NT2/D1 (cell line): ENCODE measurements around the gene ZNF497.
A peak's percentile ranks its signal among the peaks of the same experiment; 100 is the strongest.

ENCODE experiments used
- DNase-seq: peaks from one replicate; pipeline ENCODE4 v3.0.0-alpha.2; 2011; ENCODE audit warnings: low read depth, low spot score
- H3K27me3 ChIP-seq: 2 replicates; pipeline ENCODE4 v1.6.0; 2011; ENCODE audit warnings: mild to moderate bottlenecking; ENCODE audit not compliant: insufficient read length, insufficient read depth
- H3K36me3 ChIP-seq: 2 replicates; pipeline ENCODE4 v1.6.1; 2011; ENCODE audit warnings: mild to moderate bottlenecking, low read length, mixed read lengths; ENCODE audit not compliant: insufficient read depth, insufficient read length
- H3K4me1 ChIP-seq: 2 replicates; pipeline ENCODE4 v1.5.1; 2011; ENCODE audit not compliant: insufficient read depth, insufficient read length
- H3K4me3 ChIP-seq: 2 replicates; pipeline ENCODE4 v1.5.1; 2011; ENCODE audit warnings: low read depth; ENCODE audit not compliant: insufficient read length
- H3K9ac ChIP-seq: 2 replicates; pipeline ENCODE4 v1.6.0; 2011; ENCODE audit warnings: low read depth; ENCODE audit not compliant: insufficient read length
- H3K9me3 ChIP-seq: 2 replicates; pipeline ENCODE4 v1.5.1; 2011; ENCODE audit warnings: mild to moderate bottlenecking, low read length; ENCODE audit not compliant: insufficient read depth
- SUZ12 ChIP-seq: IDR thresholded peaks from 2 replicates; pipeline ENCODE4 v1.6.1; 2011; ENCODE audit not compliant: insufficient read length, insufficient read depth; ENCODE audit errors: extremely low read depth
- YY1 ChIP-seq: IDR thresholded peaks from 2 replicates; pipeline ENCODE4 v1.6.1; 2011; ENCODE audit not compliant: insufficient read length, insufficient read depth
- ZNF274 ChIP-seq: IDR thresholded peaks from 2 replicates; pipeline ENCODE4 v1.6.1; 2011; ENCODE audit warnings: mild to moderate bottlenecking, low read depth, low read length

Gene ZNF497

DNA sequence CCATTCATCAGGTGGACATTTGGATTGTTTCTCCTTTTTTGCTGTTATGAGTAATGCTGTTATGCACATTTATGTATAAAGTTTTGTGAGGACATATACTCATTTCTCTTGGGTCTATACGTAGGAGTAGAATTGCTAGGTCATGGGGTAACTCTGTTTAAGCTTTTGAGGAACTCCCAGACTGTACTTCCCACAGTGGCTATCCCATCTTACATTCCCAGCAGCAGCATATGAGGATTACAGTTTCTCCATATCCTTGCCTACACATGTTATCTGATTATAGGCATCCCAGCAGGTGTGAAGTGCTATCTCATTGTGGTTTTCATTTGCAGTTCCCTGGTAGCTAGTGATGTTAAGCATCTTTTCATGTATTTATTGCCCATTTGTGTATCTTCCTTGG, 29.9 kb downstream of the ZNF497 start:
- no peak for TF ChIP-seq ZNF274
- TF ChIP-seq YY1 = no peak
- TF ChIP-seq SUZ12 = no peak
- Histone ChIP-seq H3K36me3 (peaks cover 26% of the 10 kb centered on the region), H3K9me3 (no peaks in the 10 kb centered on the region), H3K27me3 (no peaks in the 10 kb centered on the region), H3K9ac (no peak overlapping the region), H3K4me3 (no peak overlapping the region), H3K4me1 (no peaks in the 10 kb centered on the region)
- DNase-seq = no peak

DNA sequence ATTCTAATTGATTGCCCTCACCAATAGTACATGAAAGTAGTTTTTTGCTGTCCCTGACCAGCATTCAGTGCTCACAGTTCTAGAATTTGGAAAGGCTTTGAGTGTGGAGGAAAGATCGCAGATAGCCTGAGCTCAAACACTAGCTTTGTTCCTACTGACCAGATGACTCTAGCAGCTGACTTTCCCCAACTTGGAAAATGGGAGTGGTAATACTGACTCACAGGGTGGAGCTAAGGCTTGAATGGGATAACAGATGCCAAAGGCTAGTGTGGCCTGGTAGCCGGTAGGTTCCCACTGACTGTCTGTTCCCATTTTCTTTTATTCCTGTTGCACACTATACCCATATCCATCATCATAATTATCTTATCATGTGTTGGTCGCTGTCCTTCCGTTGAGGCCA, 32.1 kb downstream of the ZNF497 start:
- Histone ChIP-seq H3K27me3 (no peaks in the 10 kb centered on the region), H3K4me1 (no peaks in the 10 kb centered on the region), H3K4me3 (no peak overlapping the region), H3K9me3 (no peaks in the 10 kb centered on the region), H3K36me3 (peaks cover 10% of the 10 kb centered on the region), H3K9ac (no peak overlapping the region)
- TF ChIP-seq YY1 (no peak), ZNF274 (no peak), SUZ12 (no peak)
- DNase-seq = no peak

DNA sequence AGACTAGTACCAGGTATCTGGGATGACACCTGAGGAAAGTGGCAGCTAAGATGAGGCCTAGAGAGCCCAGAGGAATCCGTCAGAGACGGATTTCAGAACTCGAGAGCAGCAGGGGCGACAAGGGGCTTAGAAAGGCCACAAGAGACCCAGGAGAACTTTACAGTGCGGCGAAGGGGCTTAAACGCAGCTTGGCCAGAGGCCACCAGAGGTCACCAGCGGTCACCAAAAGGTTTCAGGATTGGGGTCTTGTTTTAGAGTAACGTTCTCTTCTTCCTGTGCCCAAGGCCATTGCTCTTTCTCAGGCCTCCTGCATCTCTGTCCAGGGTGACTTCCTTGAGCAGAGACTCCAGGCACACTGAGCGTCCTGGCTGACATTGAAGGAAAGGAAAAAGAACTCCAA, 33.6 kb downstream of the ZNF497 start:
- H3K36me3 ChIP-seq = peaks cover 5% of the 10 kb centered on the region
- H3K9ac ChIP-seq = peak overlapping the region; percentile 23

DNA sequence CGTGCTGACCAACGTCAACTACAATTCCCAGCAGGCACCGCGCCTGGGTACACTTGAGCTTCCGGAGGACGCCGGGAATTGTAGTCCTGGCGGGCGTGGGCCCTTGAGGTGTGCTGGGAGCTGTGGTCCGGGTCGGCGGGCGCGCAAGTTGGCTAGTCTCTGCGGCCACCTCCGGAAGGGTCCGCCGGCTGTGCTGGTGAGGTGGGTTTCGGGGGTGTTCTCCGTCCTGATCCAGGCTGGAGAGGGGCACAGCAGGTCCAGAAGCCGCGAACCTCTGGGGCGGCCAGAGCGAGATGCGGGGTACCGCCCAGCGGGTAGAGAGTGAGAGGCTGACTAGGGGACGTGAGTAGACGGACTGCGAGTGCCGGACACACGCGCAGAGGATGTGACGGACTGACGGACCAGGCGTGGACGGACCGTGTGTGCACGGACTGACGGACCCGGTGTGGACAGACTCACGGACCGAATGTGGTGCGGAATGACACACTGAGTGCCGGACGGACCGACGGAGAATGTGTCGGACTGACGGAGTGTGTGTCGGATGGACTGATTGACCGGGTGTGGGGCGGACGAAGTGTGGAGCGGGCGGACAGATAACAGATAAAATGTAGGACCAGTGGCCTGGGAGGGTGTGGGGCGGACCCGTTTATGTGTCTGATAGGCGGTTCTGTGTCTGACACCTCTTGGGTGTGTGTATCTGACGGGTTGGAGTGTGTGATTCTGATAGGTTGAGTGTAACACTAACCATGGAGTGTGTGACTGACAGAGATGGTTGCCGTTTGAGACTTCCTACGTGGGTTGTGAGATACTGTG, 35.4 kb downstream of the ZNF497 start, which contains the start of gene ZSCAN22:
TSS of gene ZSCAN22 (plus strand) at position 81 of the 813 bp plus-strand sequence. CDS start 7,809 bp downstream, outside the sequence.
- Histone ChIP-seq H3K4me3 (peak within 1 kb of the TSS; percentile 96), H3K4me1 (no peaks in the 10 kb centered on the region), H3K36me3 (peaks cover 13% of the 10 kb centered on the region), H3K27me3 (no peaks in the 10 kb centered on the region), H3K9me3 (no peaks in the 10 kb centered on the region), H3K9ac (peak within 1 kb of the TSS; percentile 94)
- no peak for TF ChIP-seq ZNF274
- no peak for TF ChIP-seq SUZ12
- TF ChIP-seq YY1 = no peak
- DNase-seq = peak; percentile 86

More for the DNA sequence above, 33.6 kb downstream of the ZNF497 start:
- Histone ChIP-seq H3K4me1 (no peaks in the 10 kb centered on the region), H3K4me3 (no peak overlapping the region), H3K27me3 (no peaks in the 10 kb centered on the region), H3K9me3 (no peaks in the 10 kb centered on the region)
- peak; percentile 18 for DNase-seq
- TF ChIP-seq SUZ12 (no peak), YY1 (no peak), ZNF274 (no peak)

DNA sequence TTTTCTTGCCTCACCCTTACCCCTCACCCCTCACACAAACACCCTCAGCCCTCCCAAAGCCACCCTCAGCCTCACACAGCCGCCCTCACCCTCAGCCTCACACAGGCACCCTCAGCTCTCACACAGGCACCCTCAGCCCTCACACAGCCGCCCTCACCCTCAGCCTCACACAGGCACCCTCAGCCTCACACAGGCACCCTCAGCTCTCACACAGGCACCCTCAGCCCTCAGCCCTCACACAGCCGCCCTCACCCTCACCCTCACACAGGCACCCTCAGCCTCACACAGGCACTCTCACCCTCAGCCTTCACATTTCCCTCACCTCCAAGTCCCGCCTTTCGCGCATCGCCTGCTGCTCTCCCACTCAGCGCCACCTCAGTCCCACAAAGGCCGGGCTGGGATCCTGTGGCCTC, 36.0 kb downstream of the ZNF497 start:
- no peak for DNase-seq
- Histone ChIP-seq H3K4me1 (no peaks in the 10 kb centered on the region), H3K4me3 (peak overlapping the region; percentile 96), H3K27me3 (no peaks in the 10 kb centered on the region), H3K9me3 (no peaks in the 10 kb centered on the region), H3K9ac (peak overlapping the region; percentile 94), H3K36me3 (peaks cover 19% of the 10 kb centered on the region)
- TF ChIP-seq SUZ12 = no peak
- TF ChIP-seq ZNF274 = no peak
- no peak for TF ChIP-seq YY1

DNA sequence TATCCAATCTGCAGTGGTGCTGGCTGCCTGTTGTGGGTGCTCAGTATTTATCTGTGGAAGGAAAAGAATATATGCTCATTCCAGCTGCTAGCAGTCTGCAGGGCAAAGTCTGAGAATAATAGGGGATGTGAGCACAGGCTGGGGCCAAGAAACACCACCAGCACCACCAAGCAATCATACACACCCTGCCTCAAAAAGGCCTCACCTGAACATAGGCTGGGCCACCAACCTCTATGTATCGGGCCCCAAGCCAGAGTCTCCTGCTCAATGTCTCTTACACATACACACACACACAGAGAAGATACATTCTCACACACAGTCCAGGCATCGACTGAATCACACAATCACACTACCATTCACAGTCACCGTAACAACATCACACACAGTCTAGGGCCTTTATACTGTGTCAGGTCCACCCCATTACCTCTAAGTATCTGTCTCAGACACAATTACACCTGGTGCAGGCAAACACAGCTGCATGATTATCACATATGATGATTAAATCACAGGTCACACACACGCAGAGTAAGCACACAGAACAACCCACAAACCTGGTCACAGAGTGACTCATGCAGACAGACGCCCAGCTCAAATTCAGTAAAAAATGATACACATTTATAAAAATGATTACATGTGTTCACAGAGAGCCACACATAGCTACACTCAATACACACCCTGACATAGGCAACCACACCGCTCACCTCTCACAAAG, 37.1 kb downstream of the ZNF497 start:
- Histone ChIP-seq H3K9me3 (no peaks in the 10 kb centered on the region), H3K4me1 (no peaks in the 10 kb centered on the region), H3K4me3 (peak overlapping the region; percentile 96), H3K36me3 (peaks cover 21% of the 10 kb centered on the region), H3K9ac (no peak overlapping the region), H3K27me3 (no peaks in the 10 kb centered on the region)
- DNase-seq = no peak
- no peak for TF ChIP-seq ZNF274
- no peak for TF ChIP-seq SUZ12
- no peak for TF ChIP-seq YY1

DNA sequence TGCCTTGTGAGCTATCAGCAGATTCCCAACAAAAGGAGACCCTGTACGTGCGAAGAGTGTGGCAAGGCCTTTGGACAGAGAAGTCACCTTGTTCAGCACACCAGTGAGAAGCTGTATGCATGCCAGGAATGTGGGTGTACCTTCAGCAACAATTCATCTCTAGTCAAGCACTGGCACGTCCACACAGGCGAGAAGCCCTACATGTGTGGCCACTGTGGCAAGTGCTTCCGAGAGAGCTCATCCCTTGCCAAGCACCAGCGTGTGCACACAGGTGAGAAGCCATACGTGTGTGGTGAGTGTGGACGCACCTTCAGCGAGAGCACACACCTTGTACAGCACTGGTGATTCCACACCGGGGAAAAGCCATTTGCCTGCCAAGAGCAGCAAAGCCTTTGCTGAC, 43.3 kb downstream of the ZNF497 start:
- H3K9me3 ChIP-seq = no peaks in the 10 kb centered on the region
- no peaks in the 10 kb centered on the region for H3K4me1 ChIP-seq
- peaks cover 42% of the 10 kb centered on the region for H3K36me3 ChIP-seq
- H3K4me3 ChIP-seq = no peak overlapping the region
- H3K27me3 ChIP-seq = no peaks in the 10 kb centered on the region
- H3K9ac ChIP-seq = no peak overlapping the region
- TF ChIP-seq SUZ12 (no peak), ZNF274 (no peak), YY1 (no peak)
- DNase-seq = no peak
